SU-DHL-6 (cell line): ENCODE data around the gene CFAP69.

Experiments
- H2AFZ ChIP-seq: fragments of 200-600 bp; sonication (generic); 2 replicates; pipeline ENCODE4 v1.6.1; 2014; ENCODE audit warnings: low read depth, mild to moderate bottlenecking, moderate library complexity, mixed read lengths, antibody characterized with exemption, low read length; ENCODE audit not compliant: severe bottlenecking
- H3F3A ChIP-seq: fragments of 200-600 bp; shearing (Covaris generic); 2 replicates; pipeline ENCODE4 v1.6.0; 2016; ENCODE audit warnings: antibody characterized with exemption, mild to moderate bottlenecking; ENCODE audit not compliant: insufficient read depth
- H3K27ac ChIP-seq: fragments of 200-600 bp; sonication (generic); 2 replicates; pipeline ENCODE4 v1.5.1; 2016; ENCODE audit warnings: low read depth, mild to moderate bottlenecking, low read length, moderate library complexity, mixed read lengths
- H3K27me3 ChIP-seq: fragments of 200-600 bp; sonication (generic), shearing (Covaris generic); 2 replicates; pipeline ENCODE4 v1.6.0; 2014; ENCODE audit warnings: mild to moderate bottlenecking, low read length
- H3K36me3 ChIP-seq: fragments of 200-600 bp; sonication (generic); 2 replicates; pipeline ENCODE4 v1.6.1; 2014; ENCODE audit warnings: mild to moderate bottlenecking, low read length, mixed read lengths
- H3K4me2 ChIP-seq: fragments of 300-600, 200-600 bp; shearing (Covaris generic), sonication (generic); 2 replicates; pipeline ENCODE4 v1.6.0; 2014; ENCODE audit warnings: low read length, low read depth, mild to moderate bottlenecking; ENCODE audit not compliant: poor library complexity, severe bottlenecking
- H3K4me3 ChIP-seq: fragments of 200-600 bp; sonication (generic); 2 replicates; pipeline ENCODE4 v1.5.1; 2014; ENCODE audit warnings: antibody characterized with exemption, low read length, mild to moderate bottlenecking, mixed read lengths; ENCODE audit not compliant: insufficient read depth, poor library complexity, severe bottlenecking
- H3K79me2 ChIP-seq: fragments of 200-600 bp; sonication (generic); 2 replicates; pipeline ENCODE4 v1.6.1; 2014; ENCODE audit warnings: mild to moderate bottlenecking, low read length, moderate library complexity; ENCODE audit not compliant: insufficient read depth
- H3K9ac ChIP-seq: fragments of 200-600 bp; sonication (generic); 2 replicates; pipeline ENCODE4 v1.7.0; 2014; ENCODE audit warnings: mild to moderate bottlenecking, low read length
- H3K9me2 ChIP-seq: fragments of 200-600 bp; sonication (generic); replicated peaks from 2 replicates; pipeline ENCODE4 v1.6.1; 2014; ENCODE audit warnings: low read length; ENCODE audit not compliant: insufficient read depth
- H3K9me3 ChIP-seq: fragments of 200-600 bp; sonication (generic); 2 replicates; pipeline ENCODE4 v1.6.1; 2014; ENCODE audit warnings: low read length, mixed read lengths; ENCODE audit not compliant: insufficient read depth
- H4K20me1 ChIP-seq: fragments of 200-600 bp; sonication (generic); 2 replicates; pipeline ENCODE4 v1.6.1; 2014; ENCODE audit warnings: low read depth, mild to moderate bottlenecking, antibody characterized with exemption, low read length, moderate library complexity, mixed read lengths
- CTCF ChIP-seq: fragments of 200-600 bp; sonication (generic); IDR thresholded peaks from one replicate; pipeline ENCODE4 v1.5.1; 2017; ENCODE audit warnings: antibody characterized with exemption, mild to moderate bottlenecking, low read length, moderate library complexity; ENCODE audit not compliant: insufficient read depth, poor library complexity, severe bottlenecking
- EZH2phosphoT487 ChIP-seq: fragments of 200-600 bp; sonication (generic), shearing (Covaris generic); conservative IDR thresholded peaks from 2 replicates; pipeline ENCODE4 v1.6.1; 2018; ENCODE audit warnings: mild to moderate bottlenecking, antibody characterized with exemption, low read length, moderate library complexity, mixed read lengths

CFAP69 gene

GRCh38 chr7:90244909-90245851, at the start of gene CFAP69:
CFAP69 (plus strand) TSS chr7:90245174; CDS start chr7:90245425, 251 bp downstream.
- Histone ChIP-seq H3K9ac (peak within 1 kb of the TSS; percentile 49), H3K27me3 (no peaks in the 10 kb centered on the region), H4K20me1 (no peaks in the 10 kb centered on the region), H3K9me3 (no peaks in the 10 kb centered on the region), H3K4me3 (peak within 1 kb of the TSS; percentile 68), H3K9me2 (no peaks in the 10 kb centered on the region), H2AFZ (peak within 1 kb of the TSS; percentile 77), H3F3A (no peaks in the 10 kb centered on the region), H3K36me3 (no peaks in the 10 kb centered on the region), H3K4me2 (peak within 1 kb of the TSS; percentile 54), H3K79me2 (no peaks in the 10 kb centered on the region), H3K27ac (no peak within 1 kb of the TSS)
- no peak for TF ChIP-seq CTCF
- no peak for TF ChIP-seq EZH2phosphoT487

- Histone ChIP-seq H3K36me3 (no peaks in the 10 kb centered on the region), H3K9me2 (no peaks in the 10 kb centered on the region), H3K27me3 (no peaks in the 10 kb centered on the region), H4K20me1 (peaks cover 3% of the 10 kb centered on the region; the same call in 1 of the 2 replicates), H3K4me2 (no peak overlapping the region), H3F3A (no peaks in the 10 kb centered on the region; the same call in 1 of the 2 replicates), H3K27ac (no peak overlapping the region), H3K79me2 (no peaks in the 10 kb centered on the region), H3K4me3 (no peak overlapping the region), H3K9ac (no peak overlapping the region), H2AFZ (no peak overlapping the region), H3K9me3 (no peaks in the 10 kb centered on the region)
- TF ChIP-seq CTCF (no peak), EZH2phosphoT487 (no peak)
These were observed 43.3 kb upstream of the CFAP69 start for GRCh38 chr7:90201500-90202195.

- H3K27ac ChIP-seq, result no peak overlapping the region
- no peaks in the 10 kb centered on the region for H3K9me2 ChIP-seq
- H3K9ac ChIP-seq, result no peak overlapping the region
- no peak overlapping the region for H3K4me3 ChIP-seq
- no peak overlapping the region for H3K4me2 ChIP-seq
- H2AFZ ChIP-seq, result no peak overlapping the region
- H3K9me3 ChIP-seq, result no peaks in the 10 kb centered on the region
- H4K20me1 ChIP-seq, result no peaks in the 10 kb centered on the region
- no peaks in the 10 kb centered on the region for H3F3A ChIP-seq
- no peaks in the 10 kb centered on the region for H3K79me2 ChIP-seq
- no peaks in the 10 kb centered on the region for H3K36me3 ChIP-seq
- no peaks in the 10 kb centered on the region for H3K27me3 ChIP-seq
- TF ChIP-seq CTCF, result no peak
- TF ChIP-seq EZH2phosphoT487, result no peak
These were observed 37.0 kb upstream of the CFAP69 start for GRCh38 chr7:90207956-90208355.
